ENCODE measurements around the gene C1QTNF4.

- TF ChIP-seq POLR2A (IDR thresholded peaks at IDR 0.05): no peak
- no peak for TF ChIP-seq CTCF (IDR thresholded peaks at IDR 0.05)
Observed at GRCh38 chr11:47593492-47593933, 698 bp downstream of the C1QTNF4 start.

All from Peyer's patch (tissue), 4 donors.